Subcutaneous adipose tissue (tissue), 4 donors: ENCODE results near the gene L3MBTL1. TPM values are rescaled to one million over a fixed set of nuclear protein-coding genes. Genes with fewer than 3 reads are reported as not detected.

Source experiments
- CTCF ChIP-seq: fragments of 450-650 bp; IDR thresholded peaks from one replicate; pipeline ENCODE4 v1.5.1; 2016; ENCODE audit warnings: low read depth, mild to moderate bottlenecking, control low read depth, antibody characterized with exemption, moderate library complexity
- total RNA-seq, 4 donors: library from RNA; depleted of rRNA; stranded (reverse); fragments of >200 nt; gene quantifications; one replicate each; pipeline ENCODE4 v1.1.0, GENCODE V29; 2016

L3MBTL1 gene
- total RNA-seq, 4 donors from 2014 or later: 5.7 to 11.7 (median 9.3) TPM

- TF ChIP-seq CTCF: no peak
Measured at GRCh38 chr20:43508604-43509040, 1.1 kb downstream of the L3MBTL1 start.

GRCh38 chr20:43511879-43512278 is 4.4 kb downstream of the L3MBTL1 start:
- TF ChIP-seq CTCF: no peak

GRCh38 chr20:43513372-43513930 is 6.0 kb downstream of the L3MBTL1 start:
- no peak for TF ChIP-seq CTCF

- no peak for TF ChIP-seq CTCF
Measured at GRCh38 chr20:43513931-43514647, 6.6 kb downstream of the L3MBTL1 start.

GRCh38 chr20:43514648-43514999 is 7.1 kb downstream of the L3MBTL1 start:
- no peak for TF ChIP-seq CTCF

GRCh38 chr20:43515628-43516027 is 8.1 kb downstream of the L3MBTL1 start:
- TF ChIP-seq CTCF: no peak

- TF ChIP-seq CTCF: no peak
Measured at GRCh38 chr20:43516251-43516824, 8.8 kb downstream of the L3MBTL1 start.
